WTC11 (cell line): ENCODE measurements around the gene RMDN3. TPM values are rescaled to one million over a fixed set of nuclear protein-coding genes. Genes with fewer than 3 reads are reported as not detected.
A peak's percentile ranks its signal among the peaks of the same experiment; 100 is the strongest.

ENCODE experiments used
- ATAC-seq: fragments of 200-7000 bp; cut with Tn5 transposase; 2 replicates; pipeline ENCODE4 v1.10.0; 2021; ENCODE audit warnings: mild to moderate bottlenecking, moderate library complexity
- CTCF ChIA-PET: fragments of 300-600 bp; sonication (Branson Sonifier 250); formaldehyde crosslinking; loops from one replicate; lab custom pipeline; 2021; ENCODE audit warnings: antibody characterized with exemption; lab: Charles Lee
- POLR2A ChIA-PET: fragments of 350-600 bp; sonication (Branson Sonifier 250); formaldehyde crosslinking; loops from one replicate; lab custom pipeline; 2021; ENCODE audit warnings: antibody characterized with exemption; lab: Charles Lee
- DNase-seq: peaks from one replicate; pipeline ENCODE4 v3.0.0; 2021; ENCODE audit warnings: low spot score
- H3K27ac Mint-ChIP-seq: 2 replicates; pipeline ENCODE4 v1.8.0; 2021; ENCODE audit warnings: mixed read lengths
- H3K27me3 Mint-ChIP-seq: 2 replicates; pipeline ENCODE4 v1.8.0; 2021; ENCODE audit warnings: low read depth, mild to moderate bottlenecking, moderate library complexity, mixed read lengths
- H3K36me3 Mint-ChIP-seq: 2 replicates; pipeline ENCODE4 v1.8.0; 2021; ENCODE audit warnings: mixed read lengths
- H3K4me1 Mint-ChIP-seq: 2 replicates; pipeline ENCODE4 v1.8.0; 2022; ENCODE audit warnings: mixed read lengths
- H3K4me3 Mint-ChIP-seq: 2 replicates; pipeline ENCODE4 v1.8.0; 2021; ENCODE audit warnings: mild to moderate bottlenecking, moderate library complexity, mixed read lengths
- H3K9me3 Mint-ChIP-seq: 2 replicates; pipeline ENCODE4 v1.8.0; 2021; ENCODE audit warnings: mixed read lengths
- CREB1 ChIP-seq: sonication (generic); formaldehyde crosslinking; IDR thresholded peaks from 2 replicates; pipeline ENCODE4 v1.8.0; 2023; ENCODE audit warnings: mild to moderate bottlenecking, missing genetic modification reagents
- MXD4 ChIP-seq: fragments of 250-450 bp; sonication (Bioruptor Pico); IDR thresholded peaks from 2 replicates; pipeline ENCODE4 v1.8.0; 2021; ENCODE audit warnings: mild to moderate bottlenecking, moderate library complexity, borderline replicate concordance
- MYBL2 ChIP-seq: sonication (generic); formaldehyde crosslinking; IDR thresholded peaks from 2 replicates; pipeline ENCODE4 v1.8.1; 2023; ENCODE audit warnings: mild to moderate bottlenecking, moderate library complexity, missing genetic modification reagents
- SOX15 ChIP-seq: fragments of 250-450 bp; sonication (Bioruptor Pico); IDR thresholded peaks from 2 replicates; pipeline ENCODE4 v1.9.0; 2021; ENCODE audit warnings: mild to moderate bottlenecking
- SP1 ChIP-seq: sonication (generic); formaldehyde crosslinking; conservative IDR thresholded peaks from 2 replicates; pipeline ENCODE4 v1.8.1; 2022; ENCODE audit warnings: missing genetic modification reagents
- TEAD4 ChIP-seq: sonication (generic); formaldehyde crosslinking; IDR thresholded peaks from 2 replicates; pipeline ENCODE4 v1.8.0; 2022; ENCODE audit warnings: mild to moderate bottlenecking, missing genetic modification reagents
- TP53 ChIP-seq: sonication (generic); formaldehyde crosslinking; IDR thresholded peaks from 2 replicates; pipeline ENCODE4 v1.8.1; 2023; ENCODE audit warnings: mild to moderate bottlenecking, missing genetic modification reagents
- ZNF138 ChIP-seq: sonication (generic); formaldehyde crosslinking; conservative IDR thresholded peaks from 2 replicates; pipeline ENCODE4 v1.8.1; 2022; ENCODE audit warnings: mild to moderate bottlenecking, moderate library complexity, missing genetic modification reagents
- ZNF317 ChIP-seq: sonication (generic); formaldehyde crosslinking; IDR thresholded peaks from 2 replicates; pipeline ENCODE4 v1.8.1; 2023; ENCODE audit warnings: low read depth, mild to moderate bottlenecking, moderate library complexity, missing genetic modification reagents, borderline replicate concordance
- ZNF671 ChIP-seq: fragments of 250-450 bp; sonication (Bioruptor Pico); IDR thresholded peaks from 2 replicates; pipeline ENCODE4 v1.8.0; 2021; ENCODE audit warnings: mild to moderate bottlenecking
- total RNA-seq: library from RNA; stranded (reverse); gene quantifications from 3 replicates; pipeline ENCODE4 v1.2.3, GENCODE V29; 2021
- TF ChIP-seq, protein P1 (sequence below): sonication (generic); formaldehyde crosslinking; IDR thresholded peaks from 2 replicates; pipeline ENCODE4 v1.8.1; 2023; ENCODE audit warnings: mild to moderate bottlenecking, moderate library complexity, missing genetic modification reagents
- TF ChIP-seq, protein P2 (sequence below): sonication (generic); formaldehyde crosslinking; IDR thresholded peaks from 2 replicates; pipeline ENCODE4 v1.8.1; 2022; ENCODE audit warnings: low read depth, mild to moderate bottlenecking, moderate library complexity, missing genetic modification reagents, borderline replicate concordance
- TF ChIP-seq, protein P3 (sequence below): sonication (generic); formaldehyde crosslinking; IDR thresholded peaks from 2 replicates; pipeline ENCODE4 v1.8.1; 2023; ENCODE audit warnings: mild to moderate bottlenecking, missing genetic modification reagents
- TF ChIP-seq, protein P4 (sequence below): sonication (generic); formaldehyde crosslinking; IDR thresholded peaks from 2 replicates; pipeline ENCODE4 v1.8.1; 2023; ENCODE audit warnings: mild to moderate bottlenecking, missing genetic modification reagents

Gene RMDN3
- total RNA-seq, 1 experiment from 2014 or later = 22.8 TPM

DNA sequence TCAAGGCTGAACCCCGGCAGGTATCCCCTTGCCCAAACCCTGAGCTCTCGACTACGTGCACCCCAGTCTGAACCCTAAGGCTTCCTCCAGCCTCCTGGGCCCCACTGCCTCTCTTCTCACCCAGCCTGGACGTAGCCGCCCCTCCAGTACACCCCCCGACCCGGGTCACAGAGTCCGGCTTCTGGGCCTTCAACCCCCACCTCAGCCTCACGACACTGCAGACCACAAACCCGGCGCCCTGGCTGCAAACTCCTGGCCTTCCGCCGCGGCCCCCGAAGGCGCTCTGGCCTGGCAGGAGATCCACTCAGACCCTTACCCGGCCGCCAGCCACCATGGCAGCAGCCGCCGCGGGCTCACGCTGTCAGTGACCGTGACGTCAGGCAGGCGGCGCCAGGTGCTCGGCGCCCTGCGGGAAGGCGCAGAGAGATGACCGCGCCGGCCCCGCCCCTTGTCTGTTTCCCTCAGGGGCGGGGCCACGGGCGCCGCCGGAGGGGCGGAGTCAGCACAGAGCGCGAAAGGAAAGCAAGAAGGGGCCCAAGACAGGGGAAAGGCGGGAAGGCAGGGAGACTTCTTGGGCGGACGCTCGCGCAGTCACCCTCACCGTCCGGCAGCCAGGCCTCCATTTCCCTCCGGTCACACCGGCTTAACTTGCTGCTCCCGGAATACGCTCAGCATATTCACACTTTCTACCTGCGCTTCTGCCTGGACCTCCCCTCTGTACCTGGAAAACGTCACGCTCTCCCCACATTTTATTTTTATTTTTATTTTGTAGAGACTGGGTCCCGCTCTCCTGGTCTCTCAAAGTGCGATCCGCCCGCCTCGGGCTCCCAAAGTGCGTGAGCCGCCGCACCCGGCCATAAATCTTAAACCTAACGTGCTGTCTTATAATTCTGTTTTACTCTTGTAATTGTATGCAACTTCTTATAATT lies at the start of gene RMDN3 (continued):
- no peak for TF ChIP-seq TEAD4 (CRISPR knock-in tag)
- no peak for TF ChIP-seq ZNF671 (CRISPR knock-in tag)
- TF ChIP-seq, protein P1, sequence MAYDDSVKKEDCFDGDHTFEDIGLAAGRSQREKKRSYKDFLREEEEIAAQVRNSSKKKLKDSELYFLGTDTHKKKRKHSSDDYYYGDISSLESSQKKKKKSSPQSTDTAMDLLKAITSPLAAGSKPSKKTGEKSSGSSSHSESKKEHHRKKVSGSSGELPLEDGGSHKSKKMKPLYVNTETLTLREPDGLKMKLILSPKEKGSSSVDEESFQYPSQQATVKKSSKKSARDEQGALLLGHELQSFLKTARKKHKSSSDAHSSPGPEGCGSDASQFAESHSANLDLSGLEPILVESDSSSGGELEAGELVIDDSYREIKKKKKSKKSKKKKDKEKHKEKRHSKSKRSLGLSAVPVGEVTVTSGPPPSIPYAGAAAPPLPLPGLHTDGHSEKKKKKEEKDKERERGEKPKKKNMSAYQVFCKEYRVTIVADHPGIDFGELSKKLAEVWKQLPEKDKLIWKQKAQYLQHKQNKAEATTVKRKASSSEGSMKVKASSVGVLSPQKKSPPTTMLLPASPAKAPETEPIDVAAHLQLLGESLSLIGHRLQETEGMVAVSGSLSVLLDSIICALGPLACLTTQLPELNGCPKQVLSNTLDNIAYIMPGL (CRISPR knock-in tag) = no peak
- no peak for TF ChIP-seq ZNF317
- TF ChIP-seq, protein P2, sequence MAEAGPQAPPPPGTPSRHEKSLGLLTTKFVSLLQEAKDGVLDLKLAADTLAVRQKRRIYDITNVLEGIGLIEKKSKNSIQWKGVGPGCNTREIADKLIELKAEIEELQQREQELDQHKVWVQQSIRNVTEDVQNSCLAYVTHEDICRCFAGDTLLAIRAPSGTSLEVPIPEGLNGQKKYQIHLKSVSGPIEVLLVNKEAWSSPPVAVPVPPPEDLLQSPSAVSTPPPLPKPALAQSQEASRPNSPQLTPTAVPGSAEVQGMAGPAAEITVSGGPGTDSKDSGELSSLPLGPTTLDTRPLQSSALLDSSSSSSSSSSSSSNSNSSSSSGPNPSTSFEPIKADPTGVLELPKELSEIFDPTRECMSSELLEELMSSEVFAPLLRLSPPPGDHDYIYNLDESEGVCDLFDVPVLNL (CRISPR knock-in tag) = peak; percentile 83
- no peak for TF ChIP-seq MXD4
- peak; percentile 78 for TF ChIP-seq MYBL2 (CRISPR knock-in tag)
- no peak for TF ChIP-seq ZNF138 (CRISPR knock-in tag)
- peak; percentile 90 for TF ChIP-seq CREB1 (CRISPR knock-in tag)

DNA sequence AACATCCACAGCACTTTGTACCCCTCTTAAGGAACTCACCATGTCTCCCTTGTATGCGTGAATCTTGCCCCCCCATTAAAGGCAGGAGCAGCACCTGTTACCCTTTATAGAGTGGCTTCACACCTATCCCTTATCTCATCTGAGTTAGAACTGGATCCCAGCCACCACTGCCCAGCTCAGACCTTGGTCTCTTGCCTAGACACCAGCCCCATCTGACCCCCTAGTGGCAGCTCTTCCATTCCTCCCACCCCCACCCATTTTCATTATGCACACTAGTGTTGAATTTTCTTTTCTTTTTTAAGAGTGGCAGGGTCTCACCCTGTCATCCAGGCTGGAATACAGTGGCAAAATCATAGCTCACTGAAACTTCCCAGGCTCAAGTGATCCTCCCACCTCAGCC lies 48.6 kb upstream of the RMDN3 start:
- no peak for ATAC-seq
- CTCF ChIA-PET = interaction anchor here (0.6 to 1.5 kb wide), 8 partner anchors 9 to 531 kb away, joined by 3 to 11 read pairs (median 4); partner anchors contain the start of gene GCHFR
- Mint-ChIP-seq H3K27me3 (no peaks in the 10 kb centered on the region), H3K4me3 (no peak overlapping the region), H3K4me1 (peaks cover 40% of the 10 kb centered on the region), H3K9me3 (no peaks in the 10 kb centered on the region), H3K27ac (no peak overlapping the region), H3K36me3 (peaks cover 8% of the 10 kb centered on the region)
- no peak for DNase-seq
- POLR2A ChIA-PET = interaction anchor here (0.5 to 0.6 kb wide), 2 partner anchors 127 to 238 kb away, joined by 3 to 6 read pairs; no protein-coding TSS in a partner anchor
- no peak for TF ChIP-seq SP1 (CRISPR knock-in tag)
- TF ChIP-seq, protein P3, sequence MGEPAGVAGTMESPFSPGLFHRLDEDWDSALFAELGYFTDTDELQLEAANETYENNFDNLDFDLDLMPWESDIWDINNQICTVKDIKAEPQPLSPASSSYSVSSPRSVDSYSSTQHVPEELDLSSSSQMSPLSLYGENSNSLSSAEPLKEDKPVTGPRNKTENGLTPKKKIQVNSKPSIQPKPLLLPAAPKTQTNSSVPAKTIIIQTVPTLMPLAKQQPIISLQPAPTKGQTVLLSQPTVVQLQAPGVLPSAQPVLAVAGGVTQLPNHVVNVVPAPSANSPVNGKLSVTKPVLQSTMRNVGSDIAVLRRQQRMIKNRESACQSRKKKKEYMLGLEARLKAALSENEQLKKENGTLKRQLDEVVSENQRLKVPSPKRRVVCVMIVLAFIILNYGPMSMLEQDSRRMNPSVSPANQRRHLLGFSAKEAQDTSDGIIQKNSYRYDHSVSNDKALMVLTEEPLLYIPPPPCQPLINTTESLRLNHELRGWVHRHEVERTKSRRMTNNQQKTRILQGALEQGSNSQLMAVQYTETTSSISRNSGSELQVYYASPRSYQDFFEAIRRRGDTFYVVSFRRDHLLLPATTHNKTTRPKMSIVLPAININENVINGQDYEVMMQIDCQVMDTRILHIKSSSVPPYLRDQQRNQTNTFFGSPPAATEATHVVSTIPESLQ (CRISPR knock-in tag) = no peak
- no peak for TF ChIP-seq SOX15

DNA sequence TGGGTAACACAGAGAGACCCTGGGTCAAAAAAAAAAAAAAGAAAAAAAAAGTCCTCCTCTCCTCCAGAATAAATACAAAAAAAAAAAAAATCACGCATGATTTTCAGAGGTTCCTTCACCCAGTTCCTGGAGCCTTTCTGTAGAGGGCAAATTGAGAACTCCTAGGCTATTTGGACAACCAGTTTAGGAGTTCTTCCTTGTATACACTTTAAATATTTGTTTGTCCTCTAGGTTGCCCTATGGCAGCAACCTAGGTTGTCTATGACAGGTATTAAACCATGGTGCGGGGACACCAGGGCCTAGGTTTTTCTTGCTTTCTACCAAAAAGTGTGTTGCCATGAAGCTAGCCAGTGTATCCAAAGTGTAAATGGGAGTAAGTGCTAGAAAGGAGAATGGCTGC lies 48.0 kb upstream of the RMDN3 start:
- CTCF ChIA-PET = interaction anchor here (0.6 to 3.1 kb wide), 11 partner anchors 8 to 530 kb away, joined by 3 to 20 read pairs (median 4); partner anchors contain the start of gene GCHFR
- H3K4me3 Mint-ChIP-seq = no peak overlapping the region
- no peak overlapping the region for H3K27ac Mint-ChIP-seq
- no peaks in the 10 kb centered on the region for H3K9me3 Mint-ChIP-seq
- TF ChIP-seq, protein P4, sequence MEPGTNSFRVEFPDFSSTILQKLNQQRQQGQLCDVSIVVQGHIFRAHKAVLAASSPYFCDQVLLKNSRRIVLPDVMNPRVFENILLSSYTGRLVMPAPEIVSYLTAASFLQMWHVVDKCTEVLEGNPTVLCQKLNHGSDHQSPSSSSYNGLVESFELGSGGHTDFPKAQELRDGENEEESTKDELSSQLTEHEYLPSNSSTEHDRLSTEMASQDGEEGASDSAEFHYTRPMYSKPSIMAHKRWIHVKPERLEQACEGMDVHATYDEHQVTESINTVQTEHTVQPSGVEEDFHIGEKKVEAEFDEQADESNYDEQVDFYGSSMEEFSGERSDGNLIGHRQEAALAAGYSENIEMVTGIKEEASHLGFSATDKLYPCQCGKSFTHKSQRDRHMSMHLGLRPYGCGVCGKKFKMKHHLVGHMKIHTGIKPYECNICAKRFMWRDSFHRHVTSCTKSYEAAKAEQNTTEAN = no peak
- TF ChIP-seq TP53 (CRISPR knock-in tag) = no peak
- H3K4me1 Mint-ChIP-seq = peaks cover 41% of the 10 kb centered on the region
- H3K36me3 Mint-ChIP-seq = peaks cover 8% of the 10 kb centered on the region
- no peaks in the 10 kb centered on the region for H3K27me3 Mint-ChIP-seq
- no peak for DNase-seq
- no peak for ATAC-seq
- POLR2A ChIA-PET = interaction anchor here (0.6 kb wide), 1 partner anchor 237 kb away, joined by 6 read pairs; no protein-coding TSS in a partner anchor
